Mesodermal cell (in vitro differentiated cells): ENCODE data around the gene PHF21A.

ENCODE experiments used
- H3K27ac ChIP-seq: 2 replicates; pipeline ENCODE4 v1.7.0; 2013; ENCODE audit warnings: mild to moderate bottlenecking, low read depth, low read length, moderate library complexity; ENCODE audit not compliant: severe bottlenecking
- H3K36me3 ChIP-seq: 2 replicates; pipeline ENCODE4 v1.7.1; 2013; ENCODE audit warnings: mild to moderate bottlenecking, low read length, moderate library complexity; ENCODE audit not compliant: control insufficient read depth, insufficient read depth
- H3K4me1 ChIP-seq: one replicate; pipeline ENCODE4 v1.7.1; 2013; ENCODE audit warnings: mild to moderate bottlenecking, low read length; ENCODE audit not compliant: insufficient read depth, control insufficient read depth, poor library complexity, severe bottlenecking
- H3K4me3 ChIP-seq: 2 replicates; pipeline ENCODE4 v1.7.0; 2013; ENCODE audit warnings: low read length, control low read depth, mild to moderate bottlenecking; ENCODE audit not compliant: insufficient read depth, poor library complexity, severe bottlenecking; ENCODE audit errors: extremely low read depth
- H3K9me3 ChIP-seq: 2 replicates; pipeline ENCODE4 v1.7.1; 2013; ENCODE audit warnings: mild to moderate bottlenecking, low read length, moderate library complexity; ENCODE audit not compliant: control insufficient read depth
- WGBS, 2 experiments: methylation state at CpG; one replicate each; pipeline ENCODE4 v1.1.5; 2013; ENCODE audit warnings: missing lambda C conversion rate in 2 of 2; ENCODE audit not compliant: insufficient coverage in 2 of 2; 5-methylcytosine and 5-hydroxymethylcytosine counted together

PHF21A gene

DNA sequence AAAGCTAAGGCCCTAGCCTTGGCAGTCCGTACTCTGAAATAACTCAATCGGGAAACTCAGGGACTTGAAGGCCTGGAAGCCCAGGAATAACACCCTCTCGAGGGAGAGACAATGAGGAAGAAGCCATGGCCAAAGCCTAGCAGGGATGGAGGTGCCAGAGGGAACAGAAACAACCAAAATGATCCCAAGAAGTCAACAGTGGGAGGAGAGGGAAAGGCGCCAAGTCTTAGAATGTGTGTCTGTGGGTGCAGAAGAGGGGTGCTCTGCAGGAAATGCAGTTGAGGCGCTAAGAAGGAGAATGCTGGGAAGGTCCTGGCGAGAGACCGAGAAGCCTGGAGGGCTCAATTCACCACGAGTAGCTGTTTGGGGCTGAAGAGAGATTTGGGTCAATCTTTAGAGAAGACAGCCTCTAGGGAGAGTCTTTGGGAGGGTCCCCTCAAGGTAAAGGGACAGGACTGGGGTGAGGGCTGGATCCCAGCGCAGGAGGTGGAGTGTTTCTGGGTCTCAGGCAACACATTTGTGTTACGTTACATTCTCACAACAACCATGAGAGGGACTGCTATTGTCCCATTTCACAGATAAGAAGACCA is 236.6 kb downstream of the PHF21A start:
- no peak overlapping the region for H3K4me3 ChIP-seq
- 85 to 88% methylated on average over 7 to 10 of the region's 10 CpGs for WGBS, 2 experiments
- no peaks in the 10 kb centered on the region for H3K36me3 ChIP-seq
- no peaks in the 10 kb centered on the region for H3K9me3 ChIP-seq
- H3K4me1 ChIP-seq, result no peaks in the 10 kb centered on the region
- H3K27ac ChIP-seq, result no peak overlapping the region
